Heart left ventricle (tissue), 16 donors: ENCODE results near the gene B3GNT3. TPM values are rescaled to one million over a fixed set of nuclear protein-coding genes. Genes with fewer than 3 reads are reported as not detected.

ENCODE experiments used
- ATAC-seq, 4 donors: fragments of 200-7000 bp; cut with Tn5 transposase; one replicate each; pipeline ENCODE4 v1.9.1; 2020 to 2022; ENCODE audit warnings: moderate library complexity in 4 of 4, mild to moderate bottlenecking in 3 of 4, moderate number of reproducible peaks in 1 of 4
- DNase-seq, 5 donors: peaks; one replicate each; pipeline ENCODE4 v3.0.0-alpha.2; 2020
- H3K27ac ChIP-seq, 12 donors: fragments of 200-600 bp; sonication (generic) in 4 of 12; one replicate each; pipeline versions ENCODE4 v1.5.0 to v1.8.0; 2016 to 2022; ENCODE audit warnings: mild to moderate bottlenecking in 2 of 12
- H3K27me3 ChIP-seq, 9 donors: fragments of 200-600 bp; sonication (generic) in 2 of 9; one replicate each; pipeline versions ENCODE4 v1.5.1 to v1.8.0; 2016 to 2022; ENCODE audit warnings: mild to moderate bottlenecking in 3 of 9
- H3K36me3 ChIP-seq, 9 donors: fragments of 200-600 bp; sonication (generic) in 2 of 9; one replicate each; pipeline versions ENCODE4 v1.5.0 to v1.8.0; 2018 to 2022; ENCODE audit warnings: mild to moderate bottlenecking in 2 of 9
- H3K4me1 ChIP-seq, 12 donors: fragments of 200-600 bp; sonication (generic) in 4 of 12; one replicate each; pipeline versions ENCODE4 v1.5.0 to v1.8.0; 2016 to 2022; ENCODE audit warnings: mild to moderate bottlenecking in 3 of 12
- H3K4me3 ChIP-seq, 12 donors: fragments of 200-600 bp; sonication (generic) in 4 of 12; one replicate each; pipeline versions ENCODE4 v1.5.0 to v1.8.0; 2017 to 2022; ENCODE audit warnings: mild to moderate bottlenecking in 9 of 12, moderate library complexity in 4 of 12
- H3K9me3 ChIP-seq, 12 donors: fragments of 200-600 bp; sonication (generic) in 4 of 12; one replicate each; pipeline versions ENCODE4 v1.5.0 to v1.8.0; 2016 to 2022; ENCODE audit warnings: mild to moderate bottlenecking in 1 of 12
- POLR2A ChIP-seq, 2 donors: fragments of 450-650 bp; IDR thresholded peaks; one replicate each; pipeline ENCODE4 v1.6.1; 2017; ENCODE audit warnings: antibody characterized with exemption in 2 of 2, mild to moderate bottlenecking in 2 of 2, moderate library complexity in 2 of 2
- WGBS, 4 donors: extraction: QIAGEN DNeasy Blood & Tissue Kit in 2 of 4; methylation state at CpG; one replicate each; pipeline versions ENCODE4 v1.1.5 to v1.1.7; 2013 to 2018; 5-methylcytosine and 5-hydroxymethylcytosine counted together
- intact Hi-C, 10 donors: fragments of 100-400 bp; cut with DNase I; formaldehyde crosslinking; loops; one replicate each; pipeline versions ENCODE4 v1.11.1 to v1.14.2; 2022
- polyA plus RNA-seq, 2 donors: library from polyadenylated mRNA; stranded (reverse); fragments of 200-250 nt; gene quantifications; one replicate each; pipeline ENCODE4 v1.2.3, GENCODE V29; 2013
- total RNA-seq, 9 donors: library from RNA; depleted of rRNA in 2 of 9; stranded (reverse); fragments of >200 nt in 2 of 9; fragmentation: NEBNext Ultra II Directional in 3 of 9; extraction: Animal tissue kit (Norgen Biotek cat#: 25700) in 3 of 9; gene quantifications; one replicate each; pipeline versions ENCODE4 v1.1.0 to v1.2.4, GENCODE V29; 2016 to 2023
- TF ChIP-seq, protein P1 (sequence below), 12 donors: fragments of 200-600 bp; sonication (generic) in 4 of 12; IDR thresholded peaks; one replicate each; pipeline versions ENCODE4 v1.5.0 to v1.8.0; 2018 to 2022; ENCODE audit warnings: antibody characterized with exemption in 12 of 12, mild to moderate bottlenecking in 5 of 12
- donor health status: ischemic (EF 13 %, LVEDD 7.1; RV severe dilation, severe dysfunction).
- donor health status: healthy with polysubstance abuse.
- donor health status: DM: no; HTN: yes; CAD: no.
- donor health status: DM: no; HTN: no; CAD: no.
- donor health status: ischemic (EF 25% LVEDD 6.9; RV normal size, moderate dysfunction).
- donor health status: ischemic (EF 25% LVEDD 5.7; RV mildly dilated, moderate dysfunction).
- donor health status: healthy.
- donor health status: DM: yes; HTN: yes; CAD: no.
- donor health status: ischemic (EF 35%, LVEDD 5.7; RV mildly dilated, moderate dysfunction).
- donor health status: nonischemic (EF 11% LVEDD 7.7; RV severe dilation, severe dysfunction).
- donor health status: DM: yes; HTN: yes; CAD: no.
- donor health status: PGD.
- donor health status: ischemic (EF 29% LVEDD 5.4; RV normal size, mild dysfunction).
- donor health status: nonischemic (EF 23%, LVEDD 6.1; RV moderate dilation, normal function).

The B3GNT3 gene
- total and polyA plus RNA-seq, 11 donors = not detected

DNA sequence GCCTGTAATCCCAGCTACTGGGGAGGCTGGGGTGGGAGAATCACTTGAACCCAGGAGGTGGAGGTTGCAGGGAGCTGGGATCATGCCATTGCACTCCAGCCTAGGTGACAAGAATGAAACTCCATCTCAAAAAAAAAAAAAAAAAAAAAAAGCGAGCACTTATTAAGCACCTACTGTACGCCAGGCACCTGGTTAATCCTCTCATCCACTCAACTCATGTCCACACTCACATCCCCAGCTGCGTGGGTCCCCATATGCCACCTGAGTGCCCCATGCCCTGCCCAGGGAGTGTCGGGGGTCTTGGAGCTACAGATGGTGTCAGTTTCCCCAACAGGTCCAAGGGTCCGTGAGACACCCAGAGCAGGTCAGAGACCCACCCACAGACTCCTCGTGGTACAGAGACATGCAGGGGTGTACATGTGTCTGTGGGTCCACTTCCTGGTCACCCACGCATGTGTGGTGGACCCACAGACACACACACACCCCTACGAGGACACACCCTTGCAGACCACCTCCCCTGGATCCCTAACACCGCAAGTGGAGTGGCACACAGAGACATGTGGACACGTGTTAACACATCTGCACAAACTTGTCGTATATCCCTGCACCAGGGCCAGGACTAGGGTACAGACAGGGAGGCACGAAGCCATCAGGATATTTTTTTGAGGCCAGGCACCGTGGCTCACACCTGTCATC lies 22.9 kb downstream of the B3GNT3 start:
- DNase-seq = no peak
- no peak for TF ChIP-seq POLR2A (IDR thresholded peaks at IDR 0.05)
- TF ChIP-seq, protein P1, sequence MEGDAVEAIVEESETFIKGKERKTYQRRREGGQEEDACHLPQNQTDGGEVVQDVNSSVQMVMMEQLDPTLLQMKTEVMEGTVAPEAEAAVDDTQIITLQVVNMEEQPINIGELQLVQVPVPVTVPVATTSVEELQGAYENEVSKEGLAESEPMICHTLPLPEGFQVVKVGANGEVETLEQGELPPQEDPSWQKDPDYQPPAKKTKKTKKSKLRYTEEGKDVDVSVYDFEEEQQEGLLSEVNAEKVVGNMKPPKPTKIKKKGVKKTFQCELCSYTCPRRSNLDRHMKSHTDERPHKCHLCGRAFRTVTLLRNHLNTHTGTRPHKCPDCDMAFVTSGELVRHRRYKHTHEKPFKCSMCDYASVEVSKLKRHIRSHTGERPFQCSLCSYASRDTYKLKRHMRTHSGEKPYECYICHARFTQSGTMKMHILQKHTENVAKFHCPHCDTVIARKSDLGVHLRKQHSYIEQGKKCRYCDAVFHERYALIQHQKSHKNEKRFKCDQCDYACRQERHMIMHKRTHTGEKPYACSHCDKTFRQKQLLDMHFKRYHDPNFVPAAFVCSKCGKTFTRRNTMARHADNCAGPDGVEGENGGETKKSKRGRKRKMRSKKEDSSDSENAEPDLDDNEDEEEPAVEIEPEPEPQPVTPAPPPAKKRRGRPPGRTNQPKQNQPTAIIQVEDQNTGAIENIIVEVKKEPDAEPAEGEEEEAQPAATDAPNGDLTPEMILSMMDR (IDR thresholded peaks at IDR 0.05) = no peak
- WGBS, 4 donors = 71 to 80% (median 77%) methylated on average over 12 to 13 of the region's 13 CpGs
- no peak overlapping the region for H3K27ac ChIP-seq
- no peaks in the 10 kb centered on the region for H3K9me3 ChIP-seq
- H3K36me3 ChIP-seq = no peaks in the 10 kb centered on the region
- H3K4me3 ChIP-seq = no peak overlapping the region
- no peaks in the 10 kb centered on the region for H3K4me1 ChIP-seq
- peaks cover 0 to 34% (median 0%) of the 10 kb centered on the region in 9 donors for H3K27me3 ChIP-seq
- ATAC-seq = no peak
- intact Hi-C loops = no loop called here

GRCh38 chr19:17821190-17821589 lies 26.3 kb downstream of the B3GNT3 start, which contains the start of gene INSL3:
TSS of gene INSL3 (minus strand) at chr19:17821519. CDS start at chr19:17821506, 13 bp downstream.
- Histone ChIP-seq H3K9me3 (no peaks in the 10 kb centered on the region), H3K36me3 (peaks cover 0 to 3% (median 0%) of the 10 kb centered on the region in 9 donors), H3K4me3 (no peak within 1 kb of the TSS), H3K27me3 (peaks cover 0 to 27% (median 3%) of the 10 kb centered on the region in 9 donors), H3K27ac (no peak within 1 kb of the TSS), H3K4me1 (no peaks in the 10 kb centered on the region)
- WGBS, 4 donors = 62 to 74% (median 69%) methylated on average over 26 to 34 of the region's 34 CpGs
- ATAC-seq = no peak
- DNase-seq = no peak
- TF ChIP-seq POLR2A (IDR thresholded peaks at IDR 0.05) = no peak
- TF ChIP-seq, protein P1 (IDR thresholded peaks at IDR 0.05) = no peak
- intact Hi-C loops = no loop called here

DNA sequence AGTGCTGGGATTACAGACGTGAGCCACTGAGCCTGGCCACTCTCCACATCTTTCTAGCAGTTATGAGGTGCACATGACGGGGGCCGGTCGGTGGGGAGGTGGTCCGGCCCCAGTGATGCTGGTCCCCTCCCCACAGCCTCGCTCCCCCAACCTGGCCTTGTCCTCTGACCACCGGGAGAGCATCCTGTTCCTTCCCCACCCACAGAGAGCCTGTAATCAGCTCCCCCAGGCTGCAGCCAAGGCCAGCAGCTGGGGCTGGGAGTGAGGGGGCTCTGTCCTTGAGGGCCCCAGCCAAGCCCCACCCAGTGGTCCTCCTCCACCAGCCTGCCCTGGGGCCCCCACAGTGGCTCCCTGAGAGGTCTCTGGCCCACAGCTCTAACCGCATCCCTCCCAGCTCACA lies 29.4 kb downstream of the B3GNT3 start:
- no peaks in the 10 kb centered on the region for H3K9me3 ChIP-seq
- no peak overlapping the region for H3K4me3 ChIP-seq
- intact Hi-C loops = no loop called here
- H3K27me3 ChIP-seq = peaks cover 0 to 21% (median 0%) of the 10 kb centered on the region in 9 donors
- no peak overlapping the region for H3K27ac ChIP-seq
- 57 to 65% (median 61%) methylated on average over 3 to 8 of the region's 8 CpGs for whole genome bisulfite sequencing, 4 donors
- TF ChIP-seq, protein P1 (IDR thresholded peaks at IDR 0.05) = no peak
- TF ChIP-seq POLR2A (IDR thresholded peaks at IDR 0.05) = no peak
- peaks cover 0 to 19% (median 0%) of the 10 kb centered on the region in 9 donors for H3K36me3 ChIP-seq
- DNase-seq (no peak), ATAC-seq (no peak)
- H3K4me1 ChIP-seq = no peaks in the 10 kb centered on the region

DNA sequence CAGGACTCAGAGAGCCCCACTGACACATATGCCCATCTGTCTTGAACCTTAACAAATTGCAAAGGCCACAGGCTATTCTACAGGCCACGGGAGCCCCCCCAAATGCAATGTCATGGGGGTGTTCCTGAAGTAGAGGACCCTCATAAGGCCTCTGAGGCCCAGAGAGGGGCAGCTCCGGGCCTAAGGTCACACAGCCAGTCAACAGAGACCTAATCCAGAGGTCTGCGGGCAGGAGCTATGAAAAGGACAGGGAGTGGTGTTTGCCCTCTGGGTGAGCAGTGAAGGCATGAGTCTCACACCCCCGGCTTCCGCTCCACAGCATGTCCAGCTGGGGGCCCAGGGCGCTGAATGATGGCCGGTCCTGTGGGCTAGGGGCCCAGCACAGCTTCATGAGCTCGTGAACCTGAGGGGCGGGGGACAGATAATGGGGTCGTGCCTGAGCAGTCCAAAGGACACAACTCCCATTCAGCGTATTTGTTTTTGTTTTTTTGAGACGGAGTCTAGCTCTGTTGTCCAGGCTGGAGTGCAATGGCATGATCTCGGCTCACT lies 31.6 kb downstream of the B3GNT3 start:
- intact Hi-C loops = no loop called here
- peaks cover 0 to 37% (median 0%) of the 10 kb centered on the region in 9 donors for H3K36me3 ChIP-seq
- DNase-seq (no peak), ATAC-seq (no peak)
- no peaks in the 10 kb centered on the region for H3K9me3 ChIP-seq
- peaks cover 0 to 16% (median 0%) of the 10 kb centered on the region in 12 donors for H3K4me1 ChIP-seq
- WGBS, 4 donors = 81 to 89% (median 86%) methylated on average over 10 to 13 of the region's 13 CpGs
- TF ChIP-seq POLR2A (IDR thresholded peaks at IDR 0.05) = no peak
- TF ChIP-seq, protein P1 (IDR thresholded peaks at IDR 0.05) = no peak
- no peak overlapping the region for H3K4me3 ChIP-seq
- H3K27ac ChIP-seq = no peak overlapping the region
- peaks cover 0 to 34% (median 6%) of the 10 kb centered on the region in 9 donors for H3K27me3 ChIP-seq
